ENCODE data around the gene JAZF1. TPM values are rescaled to one million over a fixed set of nuclear protein-coding genes. Genes with fewer than 3 reads are reported as not detected.

The JAZF1 gene
- total and polyA plus RNA-seq, 2 of the 4 experiments (the other 2 are of a cell fraction) = 8.4 to 10.5 TPM

DNA sequence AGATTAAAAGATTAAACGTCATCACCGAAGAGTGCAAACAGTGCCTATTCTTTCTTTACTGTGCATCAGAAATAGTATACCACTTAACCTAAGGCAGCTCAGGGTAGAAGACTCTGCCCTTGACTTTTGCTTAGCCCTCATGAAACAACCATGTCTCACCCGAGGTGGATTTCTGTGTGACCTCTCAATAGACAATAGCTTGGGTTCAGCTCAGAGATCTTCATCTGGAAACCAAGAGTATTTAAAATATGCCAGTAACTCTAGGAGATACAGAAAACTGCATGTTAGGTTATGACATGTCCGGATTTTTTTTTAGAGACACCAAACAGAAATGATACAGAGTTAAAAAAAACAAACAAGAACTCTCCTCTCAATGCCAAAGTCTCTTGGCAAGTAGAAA is 75.8 kb downstream of the JAZF1 start:
- peak overlapping the region; percentile 73; the same call in 1 of the 2 replicates for H2AK5ac ChIP-seq (ENCODE audit: low read depth, low read length)
- peaks cover 41 to 65% of the 10 kb centered on the region in 2 experiments for H3K79me1 ChIP-seq (ENCODE audit: low read depth in 1 of 2, low read length in 2 of 2)
- H3K23ac ChIP-seq (ENCODE audit: low read depth, low read length) = no peak overlapping the region; the same call in 1 of the 2 replicates
- no peak overlapping the region for H3K4me2 ChIP-seq (ENCODE audit: low read depth, low read length)
- peaks cover 29% of the 10 kb centered on the region for H3K9me1 ChIP-seq (ENCODE audit: insufficient read depth, low read length)
- H3K14ac ChIP-seq (replicated peaks; ENCODE audit: low read depth, low read length) = 0 out of 2 replicates have a peak overlapping the region, but pooled peaks have one; percentile 52
- intact Hi-C loops (cut with micrococcal nuclease) (loop anchor here (5.0 kb wide), 1 partner anchor 167 kb away; no protein-coding TSS in a partner anchor), dilution Hi-C loops (cut with HindIII; ENCODE audit: low sequenced_read_pairs, unreplicated experiment) (no loop called here), in situ Hi-C loops (cut with MboI; ENCODE audit: low sequenced_read_pairs) (no loop called here)
- H2AFZ ChIP-seq (replicated peaks; ENCODE audit: low read length, poor library complexity) = no peak overlapping the region
- no peak overlapping the region for H3K27ac ChIP-seq (ENCODE audit: insufficient read depth, low read length)
- peaks cover 35% of the 10 kb centered on the region for H4K20me1 ChIP-seq (ENCODE audit: insufficient read depth, low read length)
- 0 out of 2 replicates have a peak overlapping the region, but pooled peaks have one; percentile 22 for H2BK120ac ChIP-seq (ENCODE audit: low read depth, low read length)
- no peak overlapping the region for H2AK9ac ChIP-seq (replicated peaks; ENCODE audit: low read depth, low read length, poor library complexity)
- H2BK5ac ChIP-seq (ENCODE audit: low read depth, low read length, poor library complexity, severe bottlenecking) = no peak overlapping the region
- TF ChIP-seq RFX5 (IDR thresholded peaks at IDR 0.05; ENCODE audit: low read depth, low read length) (no peak), RCOR1 (IDR thresholded peaks at IDR 0.05; ENCODE audit: insufficient replicate concordance, low read length) (no peak), NFE2L2 (IDR thresholded peaks at IDR 0.05; ENCODE audit: low read depth, low read length) (no peak), SMC3 (IDR thresholded peaks at IDR 0.05; ENCODE audit: low read depth, low read length) (no peak), RAD21 (IDR thresholded peaks at IDR 0.05; ENCODE audit: low read length) (no peak), BHLHE40 (IDR thresholded peaks at IDR 0.05; ENCODE audit: low read depth, low read length) (no peak), FOS (IDR thresholded peaks at IDR 0.05; ENCODE audit: low read depth, low read length) (no peak), MXI1 (IDR thresholded peaks at IDR 0.05; ENCODE audit: borderline replicate concordance, low read depth, low read length) (no peak), POLR2A (IDR thresholded peaks at IDR 0.05; ENCODE audit: low read depth, low read length) (no peak), MAFK (IDR thresholded peaks at IDR 0.05; ENCODE audit: low read depth, low read length) (no peak), CHD1 (IDR thresholded peaks at IDR 0.05; ENCODE audit: low read depth, low read length) (no peak), CEBPB (IDR thresholded peaks at IDR 0.05; ENCODE audit: low read depth, low read length) (no peak), MAZ (IDR thresholded peaks at IDR 0.05; ENCODE audit: borderline replicate concordance, low read depth, low read length) (no peak)
- TF ChIP-seq, protein P1, sequence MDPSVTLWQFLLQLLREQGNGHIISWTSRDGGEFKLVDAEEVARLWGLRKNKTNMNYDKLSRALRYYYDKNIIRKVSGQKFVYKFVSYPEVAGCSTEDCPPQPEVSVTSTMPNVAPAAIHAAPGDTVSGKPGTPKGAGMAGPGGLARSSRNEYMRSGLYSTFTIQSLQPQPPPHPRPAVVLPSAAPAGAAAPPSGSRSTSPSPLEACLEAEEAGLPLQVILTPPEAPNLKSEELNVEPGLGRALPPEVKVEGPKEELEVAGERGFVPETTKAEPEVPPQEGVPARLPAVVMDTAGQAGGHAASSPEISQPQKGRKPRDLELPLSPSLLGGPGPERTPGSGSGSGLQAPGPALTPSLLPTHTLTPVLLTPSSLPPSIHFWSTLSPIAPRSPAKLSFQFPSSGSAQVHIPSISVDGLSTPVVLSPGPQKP (IDR thresholded peaks at IDR 0.05; ENCODE audit: borderline replicate concordance, low read depth, low read length) = no peak
- TF ChIP-seq, protein P2, sequence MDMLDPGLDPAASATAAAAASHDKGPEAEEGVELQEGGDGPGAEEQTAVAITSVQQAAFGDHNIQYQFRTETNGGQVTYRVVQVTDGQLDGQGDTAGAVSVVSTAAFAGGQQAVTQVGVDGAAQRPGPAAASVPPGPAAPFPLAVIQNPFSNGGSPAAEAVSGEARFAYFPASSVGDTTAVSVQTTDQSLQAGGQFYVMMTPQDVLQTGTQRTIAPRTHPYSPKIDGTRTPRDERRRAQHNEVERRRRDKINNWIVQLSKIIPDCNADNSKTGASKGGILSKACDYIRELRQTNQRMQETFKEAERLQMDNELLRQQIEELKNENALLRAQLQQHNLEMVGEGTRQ (IDR thresholded peaks at IDR 0.05; ENCODE audit: low read depth, low read length) = no peak
- TF ChIP-seq, protein P3, sequence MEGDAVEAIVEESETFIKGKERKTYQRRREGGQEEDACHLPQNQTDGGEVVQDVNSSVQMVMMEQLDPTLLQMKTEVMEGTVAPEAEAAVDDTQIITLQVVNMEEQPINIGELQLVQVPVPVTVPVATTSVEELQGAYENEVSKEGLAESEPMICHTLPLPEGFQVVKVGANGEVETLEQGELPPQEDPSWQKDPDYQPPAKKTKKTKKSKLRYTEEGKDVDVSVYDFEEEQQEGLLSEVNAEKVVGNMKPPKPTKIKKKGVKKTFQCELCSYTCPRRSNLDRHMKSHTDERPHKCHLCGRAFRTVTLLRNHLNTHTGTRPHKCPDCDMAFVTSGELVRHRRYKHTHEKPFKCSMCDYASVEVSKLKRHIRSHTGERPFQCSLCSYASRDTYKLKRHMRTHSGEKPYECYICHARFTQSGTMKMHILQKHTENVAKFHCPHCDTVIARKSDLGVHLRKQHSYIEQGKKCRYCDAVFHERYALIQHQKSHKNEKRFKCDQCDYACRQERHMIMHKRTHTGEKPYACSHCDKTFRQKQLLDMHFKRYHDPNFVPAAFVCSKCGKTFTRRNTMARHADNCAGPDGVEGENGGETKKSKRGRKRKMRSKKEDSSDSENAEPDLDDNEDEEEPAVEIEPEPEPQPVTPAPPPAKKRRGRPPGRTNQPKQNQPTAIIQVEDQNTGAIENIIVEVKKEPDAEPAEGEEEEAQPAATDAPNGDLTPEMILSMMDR (conservative IDR thresholded peaks at IDR 0.05; ENCODE audit: low read depth, low read length) = no peak
- peak overlapping the region in 1 of 2 experiments; percentile 31; a peak in 2 of 4 replicates for H4K8ac ChIP-seq (ENCODE audit: low read depth in 2 of 2, low read length in 2 of 2)
- H3K36me3 ChIP-seq (ENCODE audit: control insufficient read depth, insufficient read depth, low read length) = no peaks in the 10 kb centered on the region
- no peak overlapping the region for H3K9ac ChIP-seq (ENCODE audit: low read depth, low read length)
- H3K18ac ChIP-seq (ENCODE audit: low read depth, low read length) = peak overlapping the region; percentile 74; the same call in 1 of the 2 replicates
- no peak overlapping the region for H4K91ac ChIP-seq (ENCODE audit: insufficient read depth, low read depth, low read length)
- H3K4me1 ChIP-seq (ENCODE audit: control insufficient read depth, insufficient read depth, low read length) = peaks cover 38% of the 10 kb centered on the region
- no peaks in the 10 kb centered on the region for H3K9me3 ChIP-seq (ENCODE audit: control insufficient read depth, insufficient read depth, low read length)
- peak overlapping the region; percentile 44; the same call in 1 of the 2 replicates for H4K5ac ChIP-seq (ENCODE audit: low read depth, low read length)
- peak overlapping the region; percentile 58; the same call in 1 of the 2 replicates for H2BK20ac ChIP-seq (ENCODE audit: low read depth, low read length)
- ATAC-seq (ENCODE audit: low read depth) = no peak
- H3K27me3 ChIP-seq (ENCODE audit: control insufficient read depth, insufficient read depth, low read length) = no peaks in the 10 kb centered on the region
- peak overlapping the region; percentile 32; the same call in 1 of the 2 replicates for H3K4ac ChIP-seq (ENCODE audit: low read depth, low read length)
- POLR2A ChIA-PET (ENCODE audit: unreplicated experiment) = interaction anchor here (0.7 kb wide), 1 partner anchor 30 kb away, joined by 3 read pairs; no protein-coding TSS in a partner anchor
- H3K56ac ChIP-seq (ENCODE audit: extremely low read depth, insufficient read depth, low read length) = no peak overlapping the region
- BruUV-seq (replicated peaks) = no TSS peak
- no peak overlapping the region for H2BK15ac ChIP-seq (ENCODE audit: low read depth, low read length)
- DNase-seq = no peak
- H3K4me3 ChIP-seq (ENCODE audit: insufficient read depth, low read depth, low read length) = no peak overlapping the region
- WGBS, 2 experiments (ENCODE audit: extremely low coverage in 2 of 2, insufficient read length in 1 of 2) = 80% methylated on average over 1 of the region's 4 CpGs; no CpG with 5 or more reads in 1 of the 2 experiments
- CTCF ChIA-PET = no interaction called here

Data from IMR-90 (cell line).